ENCODE measurements around the gene GNE. TPM values are rescaled to one million over a fixed set of nuclear protein-coding genes. Genes with fewer than 3 reads are reported as not detected.

The GNE gene
- total and polyA plus RNA-seq, 9 of the 15 experiments (the other 6 are each of a cell fraction or from before 2014, with no cell fraction given): 5.1 to 18.6 (median 12.0) TPM

DNA sequence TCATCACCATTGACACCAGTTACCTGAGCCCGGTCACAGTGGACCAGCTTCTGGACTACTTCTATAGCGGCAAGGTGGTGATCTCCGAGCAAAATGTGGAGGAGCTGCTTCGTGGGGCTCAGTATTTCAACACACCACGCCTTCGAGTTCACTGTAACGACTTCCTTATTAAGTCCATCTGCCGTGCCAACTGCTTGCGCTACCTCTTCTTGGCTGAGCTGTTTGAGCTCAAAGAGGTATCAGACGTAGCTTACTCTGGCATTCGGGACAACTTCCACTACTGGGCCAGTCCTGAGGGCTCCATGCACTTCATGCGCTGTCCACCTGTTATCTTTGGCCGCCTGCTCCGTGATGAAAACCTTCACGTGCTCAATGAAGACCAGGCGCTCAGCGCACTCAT is 88.5 kb downstream of the GNE start (continued):
- no peak for TF ChIP-seq NUFIP1 (IDR thresholded peaks at IDR 0.05; ENCODE audit: partially characterized antibody)
- no peak for TF ChIP-seq TAL1 (IDR thresholded peaks at IDR 0.05)
- TF ChIP-seq BRD9 (IDR thresholded peaks at IDR 0.05; ENCODE audit: low read depth, partially characterized antibody): no peak
- TF ChIP-seq, protein P1, sequence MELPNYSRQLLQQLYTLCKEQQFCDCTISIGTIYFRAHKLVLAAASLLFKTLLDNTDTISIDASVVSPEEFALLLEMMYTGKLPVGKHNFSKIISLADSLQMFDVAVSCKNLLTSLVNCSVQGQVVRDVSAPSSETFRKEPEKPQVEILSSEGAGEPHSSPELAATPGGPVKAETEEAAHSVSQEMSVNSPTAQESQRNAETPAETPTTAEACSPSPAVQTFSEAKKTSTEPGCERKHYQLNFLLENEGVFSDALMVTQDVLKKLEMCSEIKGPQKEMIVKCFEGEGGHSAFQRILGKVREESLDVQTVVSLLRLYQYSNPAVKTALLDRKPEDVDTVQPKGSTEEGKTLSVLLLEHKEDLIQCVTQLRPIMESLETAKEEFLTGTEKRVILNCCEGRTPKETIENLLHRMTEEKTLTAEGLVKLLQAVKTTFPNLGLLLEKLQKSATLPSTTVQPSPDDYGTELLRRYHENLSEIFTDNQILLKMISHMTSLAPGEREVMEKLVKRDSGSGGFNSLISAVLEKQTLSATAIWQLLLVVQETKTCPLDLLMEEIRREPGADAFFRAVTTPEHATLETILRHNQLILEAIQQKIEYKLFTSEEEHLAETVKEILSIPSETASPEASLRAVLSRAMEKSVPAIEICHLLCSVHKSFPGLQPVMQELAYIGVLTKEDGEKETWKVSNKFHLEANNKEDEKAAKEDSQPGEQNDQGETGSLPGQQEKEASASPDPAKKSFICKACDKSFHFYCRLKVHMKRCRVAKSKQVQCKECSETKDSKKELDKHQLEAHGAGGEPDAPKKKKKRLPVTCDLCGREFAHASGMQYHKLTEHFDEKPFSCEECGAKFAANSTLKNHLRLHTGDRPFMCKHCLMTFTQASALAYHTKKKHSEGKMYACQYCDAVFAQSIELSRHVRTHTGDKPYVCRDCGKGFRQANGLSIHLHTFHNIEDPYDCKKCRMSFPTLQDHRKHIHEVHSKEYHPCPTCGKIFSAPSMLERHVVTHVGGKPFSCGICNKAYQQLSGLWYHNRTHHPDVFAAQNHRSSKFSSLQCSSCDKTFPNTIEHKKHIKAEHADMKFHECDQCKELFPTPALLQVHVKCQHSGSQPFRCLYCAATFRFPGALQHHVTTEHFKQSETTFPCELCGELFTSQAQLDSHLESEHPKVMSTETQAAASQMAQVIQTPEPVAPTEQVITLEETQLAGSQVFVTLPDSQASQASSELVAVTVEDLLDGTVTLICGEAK (IDR thresholded peaks at IDR 0.05): no peak
- TF ChIP-seq, protein P1 (CRISPR knock-in tag; IDR thresholded peaks at IDR 0.05): no peak
- TF ChIP-seq, protein P2, sequence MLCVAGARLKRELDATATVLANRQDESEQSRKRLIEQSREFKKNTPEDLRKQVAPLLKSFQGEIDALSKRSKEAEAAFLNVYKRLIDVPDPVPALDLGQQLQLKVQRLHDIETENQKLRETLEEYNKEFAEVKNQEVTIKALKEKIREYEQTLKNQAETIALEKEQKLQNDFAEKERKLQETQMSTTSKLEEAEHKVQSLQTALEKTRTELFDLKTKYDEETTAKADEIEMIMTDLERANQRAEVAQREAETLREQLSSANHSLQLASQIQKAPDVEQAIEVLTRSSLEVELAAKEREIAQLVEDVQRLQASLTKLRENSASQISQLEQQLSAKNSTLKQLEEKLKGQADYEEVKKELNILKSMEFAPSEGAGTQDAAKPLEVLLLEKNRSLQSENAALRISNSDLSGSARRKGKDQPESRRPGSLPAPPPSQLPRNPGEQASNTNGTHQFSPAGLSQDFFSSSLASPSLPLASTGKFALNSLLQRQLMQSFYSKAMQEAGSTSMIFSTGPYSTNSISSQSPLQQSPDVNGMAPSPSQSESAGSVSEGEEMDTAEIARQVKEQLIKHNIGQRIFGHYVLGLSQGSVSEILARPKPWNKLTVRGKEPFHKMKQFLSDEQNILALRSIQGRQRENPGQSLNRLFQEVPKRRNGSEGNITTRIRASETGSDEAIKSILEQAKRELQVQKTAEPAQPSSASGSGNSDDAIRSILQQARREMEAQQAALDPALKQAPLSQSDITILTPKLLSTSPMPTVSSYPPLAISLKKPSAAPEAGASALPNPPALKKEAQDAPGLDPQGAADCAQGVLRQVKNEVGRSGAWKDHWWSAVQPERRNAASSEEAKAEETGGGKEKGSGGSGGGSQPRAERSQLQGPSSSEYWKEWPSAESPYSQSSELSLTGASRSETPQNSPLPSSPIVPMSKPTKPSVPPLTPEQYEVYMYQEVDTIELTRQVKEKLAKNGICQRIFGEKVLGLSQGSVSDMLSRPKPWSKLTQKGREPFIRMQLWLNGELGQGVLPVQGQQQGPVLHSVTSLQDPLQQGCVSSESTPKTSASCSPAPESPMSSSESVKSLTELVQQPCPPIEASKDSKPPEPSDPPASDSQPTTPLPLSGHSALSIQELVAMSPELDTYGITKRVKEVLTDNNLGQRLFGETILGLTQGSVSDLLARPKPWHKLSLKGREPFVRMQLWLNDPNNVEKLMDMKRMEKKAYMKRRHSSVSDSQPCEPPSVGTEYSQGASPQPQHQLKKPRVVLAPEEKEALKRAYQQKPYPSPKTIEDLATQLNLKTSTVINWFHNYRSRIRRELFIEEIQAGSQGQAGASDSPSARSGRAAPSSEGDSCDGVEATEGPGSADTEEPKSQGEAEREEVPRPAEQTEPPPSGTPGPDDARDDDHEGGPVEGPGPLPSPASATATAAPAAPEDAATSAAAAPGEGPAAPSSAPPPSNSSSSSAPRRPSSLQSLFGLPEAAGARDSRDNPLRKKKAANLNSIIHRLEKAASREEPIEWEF (CRISPR knock-in tag; IDR thresholded peaks at IDR 0.05): no peak
- TF ChIP-seq POU5F1 (IDR thresholded peaks at IDR 0.05; ENCODE audit: borderline replicate concordance, low read depth, low read length, partially characterized antibody): no peak

Measured in K562 (cell line).